T47D (cell line): ENCODE measurements around the gene EPN2.

Source experiments
- DNase-seq, 2 experiments: peaks; one replicate each; pipeline versions ENCODE4 v3.0.0 to v3.0.0-alpha.2; 2011 to 2012; ENCODE audit warnings: low read depth in 1 of 2, low spot score in 1 of 2
- JUND ChIP-seq: IDR thresholded peaks from 2 replicates; pipeline ENCODE4 v1.6.1; 2012; ENCODE audit warnings: low read depth
- in situ Hi-C: cut with HindIII; loops from 2 replicates; pipeline ENCODE4 v1.10.0; 2016; ENCODE audit warnings: low sequenced_read_pairs, low pct_unique_long_range_greater_than_20kb

EPN2 gene

DNA sequence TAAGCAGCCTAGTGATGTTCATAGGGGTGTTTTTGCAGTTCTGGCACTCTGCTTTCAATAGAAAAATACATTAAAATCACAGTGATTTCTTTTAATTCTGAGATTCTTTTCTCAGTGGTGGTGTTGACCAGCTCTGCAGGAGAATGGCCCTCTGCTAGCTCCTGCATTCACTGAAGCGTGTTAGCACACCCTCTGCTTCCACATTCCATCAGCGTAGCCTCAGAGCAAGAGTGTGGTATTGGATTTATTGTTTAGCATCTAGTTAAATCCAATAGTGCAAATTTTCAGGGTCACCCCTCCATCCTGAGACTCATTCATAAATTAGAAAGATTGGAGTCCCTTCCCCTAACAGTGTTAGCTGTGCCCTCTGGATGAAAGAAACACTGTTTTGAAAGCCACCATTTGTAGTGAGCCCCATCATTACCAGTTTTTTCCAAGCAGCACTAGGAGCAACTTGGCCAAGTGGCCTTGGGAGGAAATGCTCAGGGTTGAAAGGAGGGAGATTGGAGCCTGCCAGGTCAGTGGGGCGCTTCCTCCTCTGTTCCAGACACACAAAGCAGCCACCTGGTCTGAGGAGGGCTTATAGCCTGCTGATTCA lies 79.7 kb downstream of the EPN2 start:
- in situ Hi-C loops, result no loop called here
- no peak for DNase-seq
- TF ChIP-seq JUND, result no peak

DNA sequence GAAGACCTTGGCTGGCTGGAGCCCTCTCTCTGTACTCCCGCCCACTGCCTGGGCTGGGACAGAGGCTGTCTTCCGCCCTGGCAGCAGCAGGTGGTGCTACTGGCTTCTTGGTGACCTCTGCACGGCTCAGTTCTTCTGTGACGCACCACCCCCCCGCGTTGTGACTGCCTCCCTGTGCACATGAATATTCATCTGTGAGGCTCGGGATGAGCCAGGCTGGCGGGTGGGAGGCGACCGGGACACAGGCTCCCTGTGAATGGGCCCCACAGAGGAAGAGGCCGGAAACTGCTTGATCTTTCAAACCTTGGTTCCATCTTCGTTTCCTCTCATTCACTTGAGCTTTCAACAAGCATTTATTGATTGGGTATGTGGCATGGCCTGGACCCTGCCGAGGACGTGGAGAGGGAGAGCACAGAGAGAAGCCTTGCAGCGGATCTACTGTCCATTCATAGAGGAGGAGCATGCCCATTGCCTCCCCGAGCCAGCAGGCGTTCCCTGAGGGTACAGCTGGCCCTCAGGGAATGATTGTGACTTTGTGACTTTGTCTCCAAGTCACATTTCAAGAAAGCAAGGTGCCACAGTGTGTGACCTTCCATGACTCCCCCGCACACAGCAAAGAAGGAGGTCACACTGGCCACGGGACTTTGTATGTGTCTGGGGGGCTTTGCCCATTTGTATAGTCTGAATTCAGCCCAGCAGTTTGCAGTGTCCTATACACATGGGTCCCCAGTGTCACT lies 80.4 kb downstream of the EPN2 start:
- peak in 1 of 2 experiments; percentile 44 for DNase-seq
- no peak for TF ChIP-seq JUND
- in situ Hi-C loops, result no loop called here

DNA sequence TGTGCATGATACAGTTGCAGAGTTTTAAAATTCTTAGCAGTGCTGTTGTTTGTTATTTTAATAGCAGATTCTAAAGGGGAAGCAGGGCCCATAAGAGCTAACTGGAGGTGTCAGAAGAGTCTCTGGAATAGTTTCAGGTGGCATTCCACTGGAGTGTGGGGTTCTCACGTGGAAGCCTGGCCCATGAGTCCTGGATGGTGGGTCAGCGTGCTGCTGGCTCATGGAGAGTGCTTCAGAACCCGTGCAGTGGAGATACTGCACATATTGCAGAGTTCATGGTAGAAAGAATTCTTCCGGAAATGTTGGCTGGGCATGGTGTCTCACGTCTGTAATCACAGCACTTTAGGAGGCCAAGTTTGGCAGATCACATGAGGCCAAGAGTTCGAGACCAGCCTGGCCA lies 81.4 kb downstream of the EPN2 start:
- DNase-seq, result no peak
- in situ Hi-C loops, result no loop called here
- TF ChIP-seq JUND, result no peak

DNA sequence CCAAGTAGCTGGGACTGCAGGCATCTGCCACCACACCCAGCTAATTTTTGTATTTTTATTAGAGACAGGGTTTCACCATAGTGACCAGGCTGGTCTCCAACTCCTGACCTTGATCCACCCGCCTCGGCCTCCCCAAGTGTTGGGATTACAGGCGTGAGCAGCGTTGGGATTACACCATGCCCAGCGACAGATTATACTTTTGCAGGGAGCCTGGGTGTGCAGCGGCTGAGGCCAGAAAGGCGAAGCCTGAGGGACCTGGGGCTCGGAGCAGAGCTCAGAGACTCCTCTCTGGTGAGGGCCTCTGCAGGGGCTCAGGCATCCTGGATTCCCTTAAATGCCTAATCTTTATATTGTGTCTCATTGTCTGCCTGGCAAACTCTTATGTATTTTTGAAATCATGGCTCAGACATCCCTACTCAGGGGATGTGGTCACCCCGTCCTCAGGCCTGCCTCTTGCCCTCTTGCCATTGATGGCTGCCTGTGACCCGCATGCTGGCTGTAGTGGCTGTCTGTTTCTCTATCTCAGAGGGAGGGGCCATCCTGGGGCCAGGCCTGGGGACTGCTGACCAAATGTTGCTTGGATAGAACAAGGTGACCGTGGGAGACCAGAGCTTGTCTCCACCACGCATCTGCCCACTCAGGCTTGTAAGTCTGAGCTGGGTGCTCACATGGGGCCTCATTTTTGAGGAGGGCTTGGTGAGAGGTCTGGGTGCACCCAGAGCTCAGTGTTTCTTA lies 82.8 kb downstream of the EPN2 start:
- DNase-seq, result no peak
- TF ChIP-seq JUND, result no peak
- in situ Hi-C loops, result no loop called here

GRCh38 chr17:19320876-19321275 lies 83.7 kb downstream of the EPN2 start:
- in situ Hi-C loops, result no loop called here
- no peak for DNase-seq
- no peak for TF ChIP-seq JUND

DNA sequence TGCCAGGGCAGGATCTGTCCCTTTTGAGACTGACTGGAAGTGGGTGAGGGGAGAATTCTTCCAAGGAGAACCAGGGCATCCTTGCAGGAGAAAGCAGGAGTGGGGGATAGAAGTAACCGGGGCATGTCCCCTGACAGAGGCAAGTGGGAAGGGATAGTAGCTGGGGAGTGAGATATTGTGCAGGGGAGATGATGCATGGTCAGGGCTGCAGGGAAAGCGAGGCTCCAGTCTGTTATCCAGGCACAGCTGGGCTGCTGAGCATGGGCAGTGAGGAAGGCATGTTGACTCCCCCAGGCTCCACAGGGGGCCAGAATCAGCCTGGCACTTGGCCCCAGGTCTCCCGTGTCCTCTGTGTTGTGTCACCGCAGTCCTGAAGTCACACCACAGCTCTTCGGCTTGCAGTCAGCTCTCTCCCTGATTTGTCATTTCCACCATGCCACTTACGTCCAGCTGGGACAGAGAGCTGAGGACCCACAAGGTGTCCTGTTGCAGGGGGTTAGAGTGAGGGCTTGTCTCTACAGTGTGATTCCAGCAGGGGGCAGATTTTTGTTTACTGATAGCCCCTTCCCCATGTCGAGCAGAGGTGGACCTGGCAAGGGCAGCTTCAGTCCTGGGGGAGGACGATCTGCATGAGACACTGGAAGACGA lies 84.4 kb downstream of the EPN2 start:
- TF ChIP-seq JUND, result no peak
- no peak for DNase-seq
- in situ Hi-C loops, result no loop called here

DNA sequence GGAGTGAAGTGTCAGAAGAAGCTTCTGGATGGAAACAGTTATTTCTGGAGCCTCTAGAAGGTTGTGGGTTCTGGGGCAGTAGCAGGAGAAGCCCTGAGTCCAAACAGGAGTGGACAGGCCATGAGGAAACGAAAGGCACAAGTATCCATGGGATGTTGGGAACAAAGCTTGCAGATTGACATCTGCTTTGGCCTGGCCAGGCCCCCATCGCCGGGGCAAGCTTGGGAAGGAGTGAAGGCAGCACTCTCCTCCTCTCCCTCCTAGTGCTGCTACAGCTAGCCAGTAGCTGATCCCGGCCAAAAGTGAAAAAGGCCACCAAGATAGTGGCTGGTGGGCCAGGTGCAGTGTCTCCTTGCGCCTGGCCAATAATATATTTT lies 85.0 kb downstream of the EPN2 start:
- in situ Hi-C loops, result no loop called here
- no peak for TF ChIP-seq JUND
- no peak for DNase-seq

- TF ChIP-seq JUND, result no peak
- DNase-seq, result no peak
- in situ Hi-C loops, result no loop called here
Observed at GRCh38 chr17:19322861-19323260, 85.7 kb downstream of the EPN2 start.

DNA sequence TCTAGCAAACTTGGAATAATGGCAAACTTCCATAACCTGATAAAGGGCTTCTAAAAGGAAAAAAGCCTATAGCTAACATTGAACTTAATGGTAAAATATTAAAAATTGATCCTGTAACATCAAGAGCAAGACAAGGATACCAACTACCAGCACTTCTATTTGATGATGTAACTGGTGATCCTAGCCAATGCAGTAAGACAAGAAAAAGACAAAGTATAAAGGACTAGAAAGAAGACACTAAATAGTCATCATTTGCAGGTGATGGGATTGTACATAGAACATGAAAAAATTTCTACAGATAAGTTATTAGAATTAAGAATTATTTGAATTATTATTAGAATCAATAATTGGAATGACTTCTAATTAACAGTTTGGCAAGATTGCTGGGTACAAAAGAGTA lies 88.4 kb downstream of the EPN2 start:
- in situ Hi-C loops, result no loop called here
- TF ChIP-seq JUND, result no peak
- no peak for DNase-seq

DNA sequence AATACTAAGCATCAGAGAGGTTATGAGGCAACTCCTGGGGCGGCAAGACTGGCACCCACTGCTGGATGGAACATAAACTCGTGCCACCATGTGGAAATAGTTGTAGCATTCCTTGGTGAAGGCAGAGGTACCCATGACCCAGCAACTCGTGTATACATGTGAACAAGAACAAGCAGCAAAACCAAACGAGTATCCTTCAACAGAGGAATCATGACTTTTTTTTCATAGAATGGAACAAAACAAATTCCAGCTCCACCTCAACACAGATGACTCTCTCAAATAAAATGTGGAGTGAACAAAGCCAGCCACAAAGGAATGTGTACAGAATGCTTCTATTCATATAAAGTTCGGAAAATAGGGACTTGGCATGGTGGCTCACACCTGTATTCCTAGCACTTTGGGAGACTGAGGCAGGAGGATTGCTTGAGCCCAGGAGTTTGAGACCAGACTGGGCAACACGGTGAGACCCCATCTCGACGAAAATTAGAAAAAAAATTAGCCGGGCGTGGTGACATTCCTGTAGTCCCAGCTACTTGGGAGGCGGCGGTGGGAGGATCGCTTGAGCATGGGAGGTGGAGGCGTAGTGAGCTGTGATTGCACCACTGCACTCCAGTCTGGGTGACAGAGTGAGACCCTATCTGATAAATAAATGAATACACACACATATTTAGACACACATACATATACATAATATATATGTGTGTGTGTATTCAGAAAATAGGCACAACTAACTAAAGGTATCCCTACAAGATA lies 90.0 kb downstream of the EPN2 start:
- no peak for TF ChIP-seq JUND
- no peak for DNase-seq
- in situ Hi-C loops, result no loop called here

DNA sequence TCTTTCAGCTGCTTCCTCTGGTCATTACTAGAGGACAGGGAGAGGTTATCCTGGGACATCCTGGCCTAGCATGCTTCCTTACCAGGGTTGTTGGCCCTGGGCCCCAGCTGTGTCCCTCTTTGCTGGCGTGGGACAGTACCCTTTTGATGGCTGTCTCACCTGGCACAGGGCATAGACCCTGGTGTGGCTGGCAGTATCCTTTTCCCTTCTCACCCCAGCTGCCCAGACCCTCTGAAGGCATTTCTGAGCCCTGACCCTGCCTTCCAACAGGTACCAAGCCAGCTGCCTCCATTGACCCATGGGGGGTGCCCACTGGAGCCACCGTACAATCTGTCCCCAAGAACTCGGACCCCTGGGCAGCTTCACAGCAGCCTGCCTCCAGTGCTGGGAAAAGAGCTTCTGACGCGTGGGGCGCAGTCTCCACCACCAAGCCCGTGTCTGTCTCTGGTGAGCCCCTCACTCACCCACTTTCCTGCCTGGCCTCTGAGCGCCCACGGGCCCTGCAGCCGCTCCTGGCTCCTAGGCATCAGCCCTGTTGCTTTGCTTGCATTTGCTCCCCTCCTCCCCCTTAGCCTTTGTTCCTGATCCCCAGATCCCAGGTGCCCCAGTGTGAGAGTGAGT lies 91.4 kb downstream of the EPN2 start:
- no peak for DNase-seq
- TF ChIP-seq JUND, result no peak
- in situ Hi-C loops, result no loop called here

GRCh38 chr17:19329136-19329535 lies 92.0 kb downstream of the EPN2 start:
- no peak for DNase-seq
- in situ Hi-C loops, result no loop called here
- no peak for TF ChIP-seq JUND
